Measurements from ENCODE around the gene FTH1.

FTH1 gene

GRCh38 chr11:61952882-61953281 is 14.6 kb downstream of the FTH1 start:
- Histone ChIP-seq H3K9me3 (ENCODE audit: severe bottlenecking) (no peaks in the 10 kb centered on the region), H3K27ac (ENCODE audit: poor library complexity, severe bottlenecking) (no peak overlapping the region), H3K36me3 (ENCODE audit: low read depth) (no peaks in the 10 kb centered on the region), H3K27me3 (ENCODE audit: insufficient read depth, poor library complexity, severe bottlenecking) (no peaks in the 10 kb centered on the region), H3K4me3 (ENCODE audit: severe bottlenecking) (no peak overlapping the region), H3K4me1 (ENCODE audit: insufficient read depth, poor library complexity, severe bottlenecking) (peaks cover 3% of the 10 kb centered on the region)
- TF ChIP-seq, protein P1, sequence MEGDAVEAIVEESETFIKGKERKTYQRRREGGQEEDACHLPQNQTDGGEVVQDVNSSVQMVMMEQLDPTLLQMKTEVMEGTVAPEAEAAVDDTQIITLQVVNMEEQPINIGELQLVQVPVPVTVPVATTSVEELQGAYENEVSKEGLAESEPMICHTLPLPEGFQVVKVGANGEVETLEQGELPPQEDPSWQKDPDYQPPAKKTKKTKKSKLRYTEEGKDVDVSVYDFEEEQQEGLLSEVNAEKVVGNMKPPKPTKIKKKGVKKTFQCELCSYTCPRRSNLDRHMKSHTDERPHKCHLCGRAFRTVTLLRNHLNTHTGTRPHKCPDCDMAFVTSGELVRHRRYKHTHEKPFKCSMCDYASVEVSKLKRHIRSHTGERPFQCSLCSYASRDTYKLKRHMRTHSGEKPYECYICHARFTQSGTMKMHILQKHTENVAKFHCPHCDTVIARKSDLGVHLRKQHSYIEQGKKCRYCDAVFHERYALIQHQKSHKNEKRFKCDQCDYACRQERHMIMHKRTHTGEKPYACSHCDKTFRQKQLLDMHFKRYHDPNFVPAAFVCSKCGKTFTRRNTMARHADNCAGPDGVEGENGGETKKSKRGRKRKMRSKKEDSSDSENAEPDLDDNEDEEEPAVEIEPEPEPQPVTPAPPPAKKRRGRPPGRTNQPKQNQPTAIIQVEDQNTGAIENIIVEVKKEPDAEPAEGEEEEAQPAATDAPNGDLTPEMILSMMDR (IDR thresholded peaks at IDR 0.05; ENCODE audit: poor library complexity, severe bottlenecking), result no peak
- DNase-seq (ENCODE audit: low spot score) (no peak), ATAC-seq (ENCODE audit: low read depth) (no peak)

DNA sequence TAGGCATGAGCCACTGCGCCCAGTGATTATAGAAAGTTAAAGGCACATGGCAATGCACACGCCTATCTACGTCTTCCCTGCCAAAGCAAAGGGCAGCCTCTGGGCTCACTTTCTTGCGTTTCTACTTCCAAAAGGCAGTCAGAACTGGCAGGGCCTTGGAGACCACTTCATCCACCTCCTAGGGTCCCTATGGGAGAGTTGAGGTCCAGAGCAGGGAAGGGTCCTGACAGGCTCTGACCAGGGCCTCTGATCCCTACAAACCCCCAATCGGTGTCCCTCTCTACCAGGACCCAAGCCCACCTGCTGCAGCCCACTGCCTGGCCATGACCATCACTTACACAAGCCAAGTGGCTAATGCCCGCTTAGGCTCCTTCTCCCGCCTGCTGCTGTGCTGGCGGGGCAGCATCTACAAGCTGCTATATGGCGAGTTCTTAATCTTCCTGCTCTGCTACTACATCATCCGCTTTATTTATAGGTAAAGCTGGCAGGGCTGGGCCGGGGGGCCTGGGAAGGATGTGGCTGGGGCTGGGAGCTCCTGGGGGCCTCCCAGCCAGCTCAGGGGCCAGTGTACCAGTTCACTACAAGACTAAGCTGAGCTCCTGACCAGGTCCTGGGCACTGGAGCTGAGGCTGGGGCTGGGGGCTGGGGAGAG is 15.8 kb downstream of the FTH1 start:
- no peak for ATAC-seq (ENCODE audit: low read depth)
- TF ChIP-seq, protein P1 (IDR thresholded peaks at IDR 0.05; ENCODE audit: poor library complexity, severe bottlenecking), result no peak
- H3K4me3 ChIP-seq (ENCODE audit: severe bottlenecking), result no peak overlapping the region
- no peak overlapping the region for H3K27ac ChIP-seq (ENCODE audit: poor library complexity, severe bottlenecking)
- DNase-seq (ENCODE audit: low spot score), result no peak
- H3K9me3 ChIP-seq (ENCODE audit: severe bottlenecking), result no peaks in the 10 kb centered on the region
- H3K4me1 ChIP-seq (ENCODE audit: insufficient read depth, poor library complexity, severe bottlenecking), result peaks cover 3% of the 10 kb centered on the region
- no peaks in the 10 kb centered on the region for H3K36me3 ChIP-seq (ENCODE audit: low read depth)
- H3K27me3 ChIP-seq (ENCODE audit: insufficient read depth, poor library complexity, severe bottlenecking), result no peaks in the 10 kb centered on the region

DNA sequence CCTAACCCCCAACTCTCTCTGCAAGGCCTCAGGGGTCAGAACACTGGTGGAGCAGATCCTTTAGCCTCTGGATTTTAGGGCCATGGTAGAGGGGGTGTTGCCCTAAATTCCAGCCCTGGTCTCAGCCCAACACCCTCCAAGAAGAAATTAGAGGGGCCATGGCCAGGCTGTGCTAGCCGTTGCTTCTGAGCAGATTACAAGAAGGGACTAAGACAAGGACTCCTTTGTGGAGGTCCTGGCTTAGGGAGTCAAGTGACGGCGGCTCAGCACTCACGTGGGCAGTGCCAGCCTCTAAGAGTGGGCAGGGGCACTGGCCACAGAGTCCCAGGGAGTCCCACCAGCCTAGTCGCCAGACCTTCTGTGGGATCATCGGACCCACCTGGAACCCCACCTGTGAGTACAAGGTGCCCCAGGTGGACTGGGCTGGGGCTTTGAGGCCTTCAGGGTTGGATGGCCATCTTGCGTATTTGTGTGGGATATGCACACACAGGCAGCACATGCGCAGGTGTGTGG is 17.3 kb downstream of the FTH1 start, which contains the start of gene BEST1:
TSS of gene BEST1 (plus strand) at position 317 of the 513 bp plus-strand sequence. CDS start 1,456 bp downstream, outside the sequence.
- H3K9me3 ChIP-seq (ENCODE audit: severe bottlenecking), result no peaks in the 10 kb centered on the region
- no peak within 1 kb of the TSS for H3K4me3 ChIP-seq (ENCODE audit: severe bottlenecking)
- no peak for DNase-seq (ENCODE audit: low spot score)
- TF ChIP-seq, protein P1 (IDR thresholded peaks at IDR 0.05; ENCODE audit: poor library complexity, severe bottlenecking), result no peak
- peaks cover 3% of the 10 kb centered on the region for H3K4me1 ChIP-seq (ENCODE audit: insufficient read depth, poor library complexity, severe bottlenecking)
- no peaks in the 10 kb centered on the region for H3K36me3 ChIP-seq (ENCODE audit: low read depth)
- no peak for ATAC-seq (ENCODE audit: low read depth)
- H3K27me3 ChIP-seq (ENCODE audit: insufficient read depth, poor library complexity, severe bottlenecking), result no peaks in the 10 kb centered on the region
- H3K27ac ChIP-seq (ENCODE audit: poor library complexity, severe bottlenecking), result no peak within 1 kb of the TSS

DNA sequence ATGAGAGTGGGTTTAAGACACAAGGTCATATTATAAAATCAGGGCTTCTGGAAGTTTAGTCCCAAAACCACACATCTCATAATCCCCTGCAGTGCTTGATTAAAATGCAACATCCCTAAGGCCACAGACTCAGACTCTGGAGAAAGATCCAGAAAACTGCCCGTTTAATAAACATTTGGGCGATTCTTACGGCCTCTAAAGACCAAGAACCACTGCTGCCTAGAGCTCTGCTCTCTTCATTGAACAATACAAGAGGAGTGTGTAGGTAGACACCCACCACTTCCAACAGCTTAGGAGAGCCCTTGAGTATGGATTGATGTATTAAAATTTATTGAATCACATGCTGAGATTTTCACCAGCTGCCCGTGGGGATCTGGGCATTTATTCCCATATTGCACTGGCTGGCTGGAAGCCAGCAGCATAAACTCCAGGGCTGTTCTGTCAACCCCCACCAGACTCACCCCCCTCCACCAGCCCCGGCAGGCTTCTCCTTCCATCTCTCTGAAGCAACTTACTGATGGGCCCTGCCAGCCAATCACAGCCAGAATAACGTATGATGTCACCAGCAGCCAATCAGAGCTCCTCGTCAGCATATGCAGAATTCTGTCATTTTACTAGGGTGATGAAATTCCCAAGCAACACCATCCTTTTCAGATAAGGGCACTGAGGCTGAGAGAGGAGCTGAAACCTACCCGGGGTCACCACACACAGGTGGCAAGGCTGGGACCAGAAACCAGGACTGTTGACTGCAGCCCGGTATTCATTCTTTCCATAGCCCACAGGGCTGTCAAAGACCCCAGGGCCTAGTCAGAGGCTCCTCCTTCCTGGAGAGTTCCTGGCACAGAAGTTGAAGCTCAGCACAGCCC is 18.0 kb downstream of the FTH1 start:
- TF ChIP-seq, protein P1 (IDR thresholded peaks at IDR 0.05; ENCODE audit: poor library complexity, severe bottlenecking), result no peak
- DNase-seq (ENCODE audit: low spot score) (no peak), ATAC-seq (ENCODE audit: low read depth) (peak; percentile 31; the same call in 2 of the 3 replicates)
- no peak overlapping the region for H3K27ac ChIP-seq (ENCODE audit: poor library complexity, severe bottlenecking)
- no peaks in the 10 kb centered on the region for H3K36me3 ChIP-seq (ENCODE audit: low read depth)
- no peaks in the 10 kb centered on the region for H3K9me3 ChIP-seq (ENCODE audit: severe bottlenecking)
- peaks cover 3% of the 10 kb centered on the region for H3K4me1 ChIP-seq (ENCODE audit: insufficient read depth, poor library complexity, severe bottlenecking)
- H3K4me3 ChIP-seq (ENCODE audit: severe bottlenecking), result no peak overlapping the region
- H3K27me3 ChIP-seq (ENCODE audit: insufficient read depth, poor library complexity, severe bottlenecking), result no peaks in the 10 kb centered on the region
